K562 (cell line): ENCODE results near the gene TRAF3. TPM values are rescaled to one million over a fixed set of nuclear protein-coding genes. Genes with fewer than 3 reads are reported as not detected.

Source experiments
- ATAC-seq: fragments of 200-7000 bp; cut with Tn5 transposase; 3 replicates; pipeline ENCODE4 v1.9.1; 2020; ENCODE audit warnings: moderate library complexity
- BruUV-seq: library from RNA; stranded (reverse); fragments of 400-500 nt; replicated peaks from 2 replicates; lab custom pipeline; 2021; lab: Mats Ljungman, UMichigan
- CTCF ChIA-PET: fragments of 300-600 bp; formaldehyde crosslinking; extraction: SDS; loops from one replicate; lab custom pipeline; 2021; ENCODE audit warnings: low intra/inter-chr PET ratio; lab: Yijun Ruan, JAX
- POLR2A ChIA-PET: fragments of 300-600, 350-650 bp; sonication (Branson Sonifier 250); formaldehyde crosslinking; extraction: SDS; loops from one replicate; lab custom pipeline; 2021; ENCODE audit warnings: antibody characterized with exemption, inconsistent platforms; lab: Yijun Ruan, JAX
- DNase-seq, 4 experiments: peaks; one replicate each; pipeline versions ENCODE4 v3.0.0 to v3.0.0-alpha.2; 2011 to 2018; ENCODE audit warnings: low spot score in 3 of 4, mixed read lengths in 3 of 4; ENCODE audit errors: extremely low read depth in 1 of 4
- FAIRE-seq: peaks from 2 replicates; lab custom pipeline; 2011; peaks lifted over from hg19 to GRCh38; lab: Jason Lieb, UNC
- H2AFZ ChIP-seq: 2 replicates; pipeline ENCODE4 v1.6.0; 2011; ENCODE audit warnings: low read depth, low read length, control low read depth, inconsistent platforms
- H3K27ac ChIP-seq: fragments of 200-600 bp; 3 replicates; pipeline ENCODE4 v1.8.0; 2011; ENCODE audit warnings: low read depth, mild to moderate bottlenecking, control low read depth, inconsistent platforms, low read length, moderate library complexity, mixed read lengths; ENCODE audit errors: extremely low read depth
- H3K27me3 ChIP-seq, 2 experiments: fragments of 300-600 bp in 1 of 2; 2 replicates in 1 of 2; 3 replicates in 1 of 2; pipeline versions ENCODE4 v1.6.0 to v1.8.0; 2011; ENCODE audit warnings: inconsistent platforms in 2 of 2, low read length in 2 of 2, mild to moderate bottlenecking in 1 of 2, mixed read lengths in 1 of 2, moderate library complexity in 1 of 2; ENCODE audit not compliant: control insufficient read depth in 2 of 2, insufficient read depth in 2 of 2
- H3K36me3 ChIP-seq: fragments of 300-600 bp; 3 replicates; pipeline ENCODE4 v1.8.0; 2011; ENCODE audit warnings: mild to moderate bottlenecking, low read length, inconsistent platforms; ENCODE audit not compliant: control insufficient read depth, insufficient read depth
- H3K4me1 ChIP-seq, 2 experiments: fragments of 200-600 bp in 1 of 2; replicated peaks in 1 of 2; 2 replicates in 1 of 2; 3 replicates in 1 of 2; pipeline versions ENCODE4 v1.5.1 to v1.8.0; 2011; ENCODE audit warnings: inconsistent platforms in 2 of 2, low read length in 2 of 2, mild to moderate bottlenecking in 1 of 2, mixed read lengths in 1 of 2, moderate library complexity in 1 of 2; ENCODE audit not compliant: control insufficient read depth in 2 of 2, insufficient read depth in 2 of 2
- H3K4me2 ChIP-seq: 2 replicates; pipeline ENCODE4 v1.6.1; 2011; ENCODE audit warnings: low read length, control low read depth, inconsistent platforms, mixed read lengths; ENCODE audit not compliant: insufficient read depth
- H3K4me3 ChIP-seq: fragments of 200-600 bp; sonication (generic), shearing (Covaris generic); 2 replicates; pipeline ENCODE4 v1.5.1; 2016; ENCODE audit warnings: control low read depth, inconsistent platforms
- H3K79me2 ChIP-seq: fragments of 200-600 bp; 3 replicates; pipeline ENCODE4 v1.8.0; 2011; ENCODE audit warnings: low read length, inconsistent platforms; ENCODE audit not compliant: control insufficient read depth, insufficient read depth
- H3K9ac ChIP-seq, 2 experiments: 2 replicates each; pipeline versions ENCODE4 v1.6.0 to v1.6.1; 2011; ENCODE audit warnings: low read depth in 2 of 2, low read length in 2 of 2, control low read depth in 1 of 2, inconsistent platforms in 1 of 2, mild to moderate bottlenecking in 1 of 2, mixed read lengths in 1 of 2; ENCODE audit not compliant: insufficient read depth in 1 of 2
- H3K9me1 ChIP-seq: one replicate; pipeline ENCODE4 v1.6.0; 2011; ENCODE audit warnings: inconsistent platforms, mild to moderate bottlenecking, low read length, moderate library complexity; ENCODE audit not compliant: control insufficient read depth, insufficient read depth
- H3K9me3 ChIP-seq: replicated peaks from 2 replicates; pipeline ENCODE4 v1.5.1; 2011; ENCODE audit warnings: low read depth, low read length, inconsistent platforms; ENCODE audit not compliant: control insufficient read depth, insufficient read depth
- H4K20me1 ChIP-seq: replicated peaks from 2 replicates; pipeline ENCODE4 v1.6.1; 2011; ENCODE audit warnings: low read length, inconsistent platforms, mixed read lengths; ENCODE audit not compliant: control insufficient read depth, insufficient read depth
- BACH1 ChIP-seq: fragments of 200-800 bp; sonication (Bioruptor generic); IDR thresholded peaks from 2 replicates; pipeline ENCODE4 v1.6.1; 2016; ENCODE audit warnings: missing genetic modification characterization, missing compliant biosample characterization
- CBX8 ChIP-seq: fragments of 200-600 bp; sonication (generic); IDR thresholded peaks from 2 replicates; pipeline ENCODE4 v1.6.1; 2012; ENCODE audit warnings: borderline replicate concordance, mixed run types, low read depth, mild to moderate bottlenecking, moderate library complexity, mixed read lengths, low read length, control low read depth, inconsistent platforms; ENCODE audit not compliant: poor library complexity, severe bottlenecking; ENCODE audit errors: extremely low read depth
- CEBPG ChIP-seq, 3 experiments: fragments of 200-800 bp in 1 of 3; sonication (Bioruptor generic) in 1 of 3; sonication (generic) in 1 of 3; formaldehyde crosslinking in 1 of 3; IDR thresholded peaks in 2 of 3; conservative IDR thresholded peaks in 1 of 3; 2 replicates each; pipeline versions ENCODE4 v1.6.1 to v1.8.0; 2016 to 2022; ENCODE audit warnings: missing compliant biosample characterization in 2 of 3, missing genetic modification characterization in 2 of 3, mild to moderate bottlenecking in 1 of 3, missing genetic modification reagents in 1 of 3
- FUS ChIP-seq: fragments of 200-400 bp; formaldehyde crosslinking; optimal IDR thresholded peaks from 2 replicates; pipeline ENCODE3; 2017; ENCODE audit warnings: low read depth, low read length
- GTF2F1 ChIP-seq: IDR thresholded peaks from 2 replicates; pipeline ENCODE4 v1.6.1; 2011; ENCODE audit warnings: low read depth, low read length, improper control_type of control experiment
- IRF2 ChIP-seq: sonication (generic); formaldehyde crosslinking; IDR thresholded peaks from 2 replicates; pipeline ENCODE4 v1.8.1; 2022; ENCODE audit warnings: mild to moderate bottlenecking, missing genetic modification reagents
- SLC30A9 ChIP-seq: fragments of 250-450 bp; sonication (Bioruptor Pico); IDR thresholded peaks from 2 replicates; pipeline ENCODE4 v1.8.0; 2022; ENCODE audit warnings: mild to moderate bottlenecking, moderate library complexity
- ZNF124 ChIP-seq: sonication (generic); formaldehyde crosslinking; IDR thresholded peaks from 2 replicates; pipeline ENCODE4 v1.8.1; 2022; ENCODE audit warnings: missing genetic modification reagents
- WGBS: fragments of 100-300 bp; shearing (Covaris generic); methylation state at CpG from one replicate; pipeline ENCODE4 v1.1.6; 2016; ENCODE audit warnings: low coverage, mixed read lengths; ENCODE audit not compliant: insufficient coverage; ENCODE audit errors: missing lambda C conversion rate; 5-methylcytosine and 5-hydroxymethylcytosine counted together
- in situ Hi-C: fragments of 300-500 bp; cut with MboI; formaldehyde crosslinking; loops from 4 replicates; pipeline ENCODE4 v1.15.0; 2018; ENCODE audit warnings: inconsistent platforms, mixed read lengths
- intact Hi-C: fragments of 100-400 bp; cut with micrococcal nuclease; formaldehyde crosslinking; loops from 2 replicates; pipeline ENCODE4 v1.14.2; 2022
- polyA plus RNA-seq, 8 experiments: library from polyadenylated mRNA; depleted of rRNA in 4 of 8; stranded (reverse) in 5 of 8; unstranded in 3 of 8; fragments of >200 nt; fragmentation: Nextera tagmentation in 2 of 8; fragmentation: Illumina TruSeq in 1 of 8; extraction: Ambion mirVana in 2 of 8; extraction: Trizol in 1 of 8; gene quantifications; 2 replicates each; pipeline versions ENCODE4 v1.2.1 to v1.2.3, GENCODE V29; 2011 to 2014; ENCODE audit warnings: inconsistent platforms in 1 of 8, missing spikeins in 1 of 8
- total RNA-seq, 7 experiments: library from RNA; depleted of rRNA in 6 of 7; stranded (reverse); fragments of >200 nt in 6 of 7; fragmentation: Illumina TruSeq in 2 of 7; extraction: Trizol in 2 of 7; gene quantifications; 2 replicates each; pipeline versions ENCODE4 v1.2.1 to v1.2.3, GENCODE V29; 2011 to 2021; ENCODE audit warnings: low replicate concordance in 1 of 7
- TF ChIP-seq, protein P1 (sequence below): fragments of 200-800 bp; sonication (Bioruptor generic); IDR thresholded peaks from 2 replicates; pipeline ENCODE4 v1.6.1; 2017; ENCODE audit warnings: missing genetic modification characterization, missing compliant biosample characterization
- TF ChIP-seq, protein P2 (sequence below), 2 experiments: IDR thresholded peaks in 1 of 2; conservative IDR thresholded peaks in 1 of 2; 2 replicates each; pipeline ENCODE4 v1.6.1; 2016; ENCODE audit warnings: low read depth in 2 of 2, mild to moderate bottlenecking in 1 of 2, missing compliant biosample characterization in 1 of 2, missing genetic modification characterization in 1 of 2, moderate library complexity in 1 of 2
- TF ChIP-seq, protein P3 (sequence below): sonication (generic); formaldehyde crosslinking; IDR thresholded peaks from 2 replicates; pipeline ENCODE4 v1.8.0; 2023; ENCODE audit warnings: mild to moderate bottlenecking, missing genetic modification reagents
- TF ChIP-seq, protein P4 (sequence below): fragments of 450-650 bp; IDR thresholded peaks from 2 replicates; pipeline ENCODE4 v1.7.1; 2018; ENCODE audit warnings: mild to moderate bottlenecking, low read depth; ENCODE audit not compliant: partially characterized antibody

TRAF3 gene
- total and polyA plus RNA-seq, 9 of the 15 experiments (the other 6 are each of a cell fraction or from before 2014, with no cell fraction given): 0.52 to 21.3 (median 9.9) TPM

DNA sequence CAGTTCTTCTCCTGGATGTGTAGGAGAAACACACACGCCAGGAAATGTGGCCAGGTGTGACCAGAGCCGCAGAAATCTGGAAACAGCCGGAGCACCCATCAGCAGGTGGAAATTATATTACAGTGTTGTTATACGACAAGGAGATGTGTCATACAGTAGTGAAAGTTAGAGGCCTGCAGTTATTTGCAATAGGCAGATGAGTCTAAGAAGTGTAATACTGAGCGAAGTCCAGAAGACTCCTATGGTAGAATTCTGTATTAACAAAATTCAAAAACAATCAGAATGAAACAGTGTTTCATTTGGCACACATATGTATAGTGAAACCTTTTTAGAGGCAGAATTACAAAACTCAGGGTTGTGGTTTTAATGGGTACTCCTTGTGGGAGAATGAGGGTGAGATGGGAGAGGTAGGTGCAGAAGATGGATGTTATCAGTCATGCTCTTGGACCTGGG, 105.9 kb downstream of the TRAF3 start:
- Histone ChIP-seq H3K4me2 (no peak overlapping the region), H3K9me1 (no peaks in the 10 kb centered on the region), H4K20me1 (no peaks in the 10 kb centered on the region), H3K27me3 (no peaks in the 10 kb centered on the region), H3K27ac (no peak overlapping the region), H3K36me3 (peaks cover 8% of the 10 kb centered on the region; the same call in 2 of the 3 replicates), H3K4me3 (no peak overlapping the region), H3K79me2 (no peaks in the 10 kb centered on the region), H3K9ac (no peak overlapping the region), H3K4me1 (no peaks in the 10 kb centered on the region), H2AFZ (no peak overlapping the region), H3K9me3 (no peaks in the 10 kb centered on the region)
- intact Hi-C loops: no loop called here
- DNase-seq (no peak), ATAC-seq (no peak), FAIRE-seq (no peak)
- CTCF ChIA-PET: no interaction called here
- in situ Hi-C loops: no loop called here
- no TSS peak for BruUV-seq
- WGBS: 86% methylated on average over 5 of the region's 5 CpGs
- POLR2A ChIA-PET: no interaction called here
- TF ChIP-seq CBX8: no peak
- TF ChIP-seq ZNF124 (CRISPR knock-in tag): no peak
- TF ChIP-seq FUS: no peak
- TF ChIP-seq, protein P1, sequence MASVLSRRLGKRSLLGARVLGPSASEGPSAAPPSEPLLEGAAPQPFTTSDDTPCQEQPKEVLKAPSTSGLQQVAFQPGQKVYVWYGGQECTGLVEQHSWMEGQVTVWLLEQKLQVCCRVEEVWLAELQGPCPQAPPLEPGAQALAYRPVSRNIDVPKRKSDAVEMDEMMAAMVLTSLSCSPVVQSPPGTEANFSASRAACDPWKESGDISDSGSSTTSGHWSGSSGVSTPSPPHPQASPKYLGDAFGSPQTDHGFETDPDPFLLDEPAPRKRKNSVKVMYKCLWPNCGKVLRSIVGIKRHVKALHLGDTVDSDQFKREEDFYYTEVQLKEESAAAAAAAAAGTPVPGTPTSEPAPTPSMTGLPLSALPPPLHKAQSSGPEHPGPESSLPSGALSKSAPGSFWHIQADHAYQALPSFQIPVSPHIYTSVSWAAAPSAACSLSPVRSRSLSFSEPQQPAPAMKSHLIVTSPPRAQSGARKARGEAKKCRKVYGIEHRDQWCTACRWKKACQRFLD (CRISPR knock-in tag): no peak
- TF ChIP-seq IRF2 (CRISPR knock-in tag): no peak
- no peak for TF ChIP-seq CEBPG (CRISPR knock-in tag; IDR thresholded peaks at IDR 0.05)
- no peak for TF ChIP-seq CEBPG (tag; conservative IDR thresholded peaks at IDR 0.05 in 1 of 2, IDR thresholded peaks at IDR 0.05 in 1 of 2)
- no peak for TF ChIP-seq GTF2F1
- TF ChIP-seq, protein P2, sequence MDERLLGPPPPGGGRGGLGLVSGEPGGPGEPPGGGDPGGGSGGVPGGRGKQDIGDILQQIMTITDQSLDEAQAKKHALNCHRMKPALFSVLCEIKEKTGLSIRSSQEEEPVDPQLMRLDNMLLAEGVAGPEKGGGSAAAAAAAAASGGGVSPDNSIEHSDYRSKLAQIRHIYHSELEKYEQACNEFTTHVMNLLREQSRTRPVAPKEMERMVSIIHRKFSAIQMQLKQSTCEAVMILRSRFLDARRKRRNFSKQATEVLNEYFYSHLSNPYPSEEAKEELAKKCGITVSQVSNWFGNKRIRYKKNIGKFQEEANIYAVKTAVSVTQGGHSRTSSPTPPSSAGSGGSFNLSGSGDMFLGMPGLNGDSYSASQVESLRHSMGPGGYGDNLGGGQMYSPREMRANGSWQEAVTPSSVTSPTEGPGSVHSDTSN (CRISPR knock-in tag; IDR thresholded peaks at IDR 0.05; ENCODE audit: low read depth): no peak
- TF ChIP-seq, protein P2 (tag; conservative IDR thresholded peaks at IDR 0.05; ENCODE audit: low read depth): no peak
- TF ChIP-seq, protein P3, sequence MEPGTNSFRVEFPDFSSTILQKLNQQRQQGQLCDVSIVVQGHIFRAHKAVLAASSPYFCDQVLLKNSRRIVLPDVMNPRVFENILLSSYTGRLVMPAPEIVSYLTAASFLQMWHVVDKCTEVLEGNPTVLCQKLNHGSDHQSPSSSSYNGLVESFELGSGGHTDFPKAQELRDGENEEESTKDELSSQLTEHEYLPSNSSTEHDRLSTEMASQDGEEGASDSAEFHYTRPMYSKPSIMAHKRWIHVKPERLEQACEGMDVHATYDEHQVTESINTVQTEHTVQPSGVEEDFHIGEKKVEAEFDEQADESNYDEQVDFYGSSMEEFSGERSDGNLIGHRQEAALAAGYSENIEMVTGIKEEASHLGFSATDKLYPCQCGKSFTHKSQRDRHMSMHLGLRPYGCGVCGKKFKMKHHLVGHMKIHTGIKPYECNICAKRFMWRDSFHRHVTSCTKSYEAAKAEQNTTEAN (CRISPR knock-in tag): no peak
- no peak for TF ChIP-seq SLC30A9 (CRISPR knock-in tag)
- TF ChIP-seq, protein P4, sequence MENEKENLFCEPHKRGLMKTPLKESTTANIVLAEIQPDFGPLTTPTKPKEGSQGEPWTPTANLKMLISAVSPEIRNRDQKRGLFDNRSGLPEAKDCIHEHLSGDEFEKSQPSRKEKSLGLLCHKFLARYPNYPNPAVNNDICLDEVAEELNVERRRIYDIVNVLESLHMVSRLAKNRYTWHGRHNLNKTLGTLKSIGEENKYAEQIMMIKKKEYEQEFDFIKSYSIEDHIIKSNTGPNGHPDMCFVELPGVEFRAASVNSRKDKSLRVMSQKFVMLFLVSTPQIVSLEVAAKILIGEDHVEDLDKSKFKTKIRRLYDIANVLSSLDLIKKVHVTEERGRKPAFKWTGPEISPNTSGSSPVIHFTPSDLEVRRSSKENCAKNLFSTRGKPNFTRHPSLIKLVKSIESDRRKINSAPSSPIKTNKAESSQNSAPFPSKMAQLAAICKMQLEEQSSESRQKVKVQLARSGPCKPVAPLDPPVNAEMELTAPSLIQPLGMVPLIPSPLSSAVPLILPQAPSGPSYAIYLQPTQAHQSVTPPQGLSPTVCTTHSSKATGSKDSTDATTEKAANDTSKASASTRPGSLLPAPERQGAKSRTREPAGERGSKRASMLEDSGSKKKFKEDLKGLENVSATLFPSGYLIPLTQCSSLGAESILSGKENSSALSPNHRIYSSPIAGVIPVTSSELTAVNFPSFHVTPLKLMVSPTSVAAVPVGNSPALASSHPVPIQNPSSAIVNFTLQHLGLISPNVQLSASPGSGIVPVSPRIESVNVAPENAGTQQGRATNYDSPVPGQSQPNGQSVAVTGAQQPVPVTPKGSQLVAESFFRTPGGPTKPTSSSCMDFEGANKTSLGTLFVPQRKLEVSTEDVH: no peak
- no peak for TF ChIP-seq BACH1 (tag)
